ENCODE measurements around the gene ACRBP.

The ACRBP gene

DNA sequence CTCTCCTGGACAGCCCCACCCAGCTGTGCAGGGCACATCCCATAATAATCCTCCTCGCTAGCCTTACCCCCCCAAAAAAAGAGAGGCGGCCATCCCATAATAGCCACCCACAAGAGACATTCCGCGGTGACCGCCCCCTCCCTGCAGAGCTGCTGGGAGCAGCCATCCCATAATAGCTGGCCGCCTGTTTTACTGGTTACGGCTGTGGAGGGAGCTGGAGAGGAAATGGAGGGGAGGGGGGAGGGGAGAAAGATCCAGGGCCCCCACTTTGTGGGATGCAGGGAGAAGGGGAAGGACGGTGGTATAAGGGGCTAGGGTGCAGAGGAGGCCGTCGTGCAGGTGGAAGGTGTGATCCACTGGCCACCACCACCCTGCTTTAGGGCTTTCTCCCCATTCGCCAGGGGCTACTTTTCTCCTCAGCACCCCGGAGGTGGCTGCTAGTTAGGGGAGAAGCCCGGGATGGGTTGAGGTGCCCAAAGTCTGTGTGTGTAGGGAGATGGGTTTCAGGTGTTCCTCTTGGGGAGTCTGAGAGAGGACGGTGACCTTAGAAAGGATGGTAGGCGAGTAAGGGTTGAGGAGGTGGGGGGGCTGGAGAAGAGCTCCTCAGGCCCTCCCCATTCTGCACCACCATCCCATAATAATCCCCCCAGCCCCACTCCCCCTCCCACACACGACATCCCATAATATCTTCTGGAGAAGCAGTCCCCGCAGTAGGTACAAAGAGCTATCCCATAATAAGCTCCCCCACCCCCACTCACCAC is 34.0 kb downstream of the ACRBP start:
- in situ Hi-C loops (cut with HindIII; ENCODE audit: low sequenced_read_pairs) = no loop called here
- no peak for TF ChIP-seq CTCF (IDR thresholded peaks at IDR 0.05; ENCODE audit: low read depth, low read length)

DNA sequence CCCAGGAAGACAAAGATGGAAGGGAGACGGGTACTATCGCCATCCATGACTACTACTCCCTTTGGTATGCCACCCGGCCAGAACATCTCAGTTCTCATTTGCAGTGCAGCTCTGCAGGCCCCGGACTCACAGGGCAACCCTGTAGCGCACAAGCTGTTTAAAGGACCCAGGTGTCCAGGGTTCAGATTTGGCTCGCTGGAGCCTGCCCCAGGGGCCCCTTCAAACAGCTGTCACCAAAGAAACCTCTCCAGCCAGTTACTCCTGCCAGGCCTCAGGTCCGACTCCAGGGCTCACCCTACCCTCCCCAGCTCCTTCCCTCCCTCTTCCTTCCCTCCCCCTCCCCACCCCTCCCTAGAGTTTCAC is 34.6 kb downstream of the ACRBP start:
- in situ Hi-C loops (cut with HindIII; ENCODE audit: low sequenced_read_pairs) = no loop called here
- no peak for TF ChIP-seq CTCF (IDR thresholded peaks at IDR 0.05; ENCODE audit: low read depth, low read length)
- H3K4me3 ChIP-seq (ENCODE audit: low read depth, low read length) = no peak overlapping the region
- no peak for DNase-seq (ENCODE audit: low read depth, low spot score)

More for the DNA sequence above, 34.0 kb downstream of the ACRBP start:
- DNase-seq (ENCODE audit: low read depth, low spot score) = peak; percentile 87
- no peak overlapping the region for H3K4me3 ChIP-seq (ENCODE audit: low read depth, low read length)

DNA sequence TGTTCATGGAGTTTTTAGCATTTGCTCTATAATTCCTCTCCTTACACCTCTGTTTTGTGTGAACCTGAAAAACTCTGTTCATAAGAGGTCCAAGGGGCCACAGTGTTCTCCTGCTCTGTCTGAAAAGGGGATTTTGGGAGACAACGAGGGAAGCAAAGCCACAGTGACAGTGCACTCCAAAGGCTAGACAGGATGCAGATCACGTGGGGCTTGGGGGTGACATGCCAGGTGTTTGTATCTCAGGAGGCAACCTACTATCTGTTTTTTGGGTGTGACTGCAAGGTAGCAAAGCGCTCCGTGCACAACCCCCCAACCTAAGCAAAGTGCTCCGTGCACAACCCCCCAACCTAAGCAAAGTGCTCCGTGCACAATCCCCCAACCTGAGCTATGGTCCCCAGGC is 35.0 kb downstream of the ACRBP start:
- DNase-seq (ENCODE audit: low read depth, low spot score) = no peak
- no peak for TF ChIP-seq CTCF (IDR thresholded peaks at IDR 0.05; ENCODE audit: low read depth, low read length)
- no peak overlapping the region for H3K4me3 ChIP-seq (ENCODE audit: low read depth, low read length)
- in situ Hi-C loops (cut with HindIII; ENCODE audit: low sequenced_read_pairs) = no loop called here

DNA sequence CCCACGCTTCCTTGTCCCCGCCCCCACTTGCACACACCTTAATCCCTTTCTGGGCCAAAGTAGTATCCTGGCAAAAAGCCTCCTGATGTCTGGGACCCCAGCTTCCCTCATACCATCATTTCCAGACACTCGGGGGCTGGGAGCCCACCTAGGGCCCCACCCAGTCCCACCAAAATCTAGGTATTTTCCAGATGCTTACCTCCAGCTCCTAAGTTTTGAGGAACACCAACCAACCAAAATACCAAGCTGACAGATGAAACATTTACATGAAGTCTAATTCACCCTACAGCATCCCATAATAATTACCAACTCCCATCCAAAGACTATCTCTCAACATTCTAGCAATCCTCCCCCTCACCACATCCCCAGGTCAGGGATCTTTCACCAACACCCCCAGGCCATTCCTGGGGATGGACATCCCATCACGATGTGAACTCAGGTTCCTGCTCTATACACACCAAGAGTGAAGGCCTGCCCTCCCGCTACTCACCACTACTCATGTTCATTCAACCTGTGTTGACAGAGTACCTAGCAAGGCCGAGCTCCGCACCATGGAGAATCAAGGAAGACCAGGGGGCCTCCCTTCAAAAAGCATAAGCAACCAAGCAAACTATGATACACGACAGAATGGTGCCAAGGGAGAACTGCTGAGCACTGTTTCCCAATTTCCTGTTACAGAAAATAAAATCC is 38.5 kb downstream of the ACRBP start:
- no peak overlapping the region for H3K4me3 ChIP-seq (ENCODE audit: low read depth, low read length)
- peak; percentile 6 for DNase-seq (ENCODE audit: low read depth, low spot score)
- TF ChIP-seq CTCF (IDR thresholded peaks at IDR 0.05; ENCODE audit: low read depth, low read length) = no peak

GRCh38 chr12:6607751-6608591 is 39.3 kb downstream of the ACRBP start:
- DNase-seq (ENCODE audit: low read depth, low spot score) = peak; percentile 41
- in situ Hi-C loops (cut with HindIII; ENCODE audit: low sequenced_read_pairs) = no loop called here
- no peak overlapping the region for H3K4me3 ChIP-seq (ENCODE audit: low read depth, low read length)
- TF ChIP-seq CTCF (IDR thresholded peaks at IDR 0.05; ENCODE audit: low read depth, low read length) = no peak

More for the DNA sequence above, 38.5 kb downstream of the ACRBP start:
- in situ Hi-C loops (cut with HindIII; ENCODE audit: low sequenced_read_pairs) = no loop called here

- peak overlapping the region; percentile 83 for H3K4me3 ChIP-seq (ENCODE audit: low read depth, low read length)
- peak; percentile 9 for DNase-seq (ENCODE audit: low read depth, low spot score)
- in situ Hi-C loops (cut with HindIII; ENCODE audit: low sequenced_read_pairs) = no loop called here
- TF ChIP-seq CTCF (IDR thresholded peaks at IDR 0.05; ENCODE audit: low read depth, low read length) = no peak
Measured at GRCh38 chr12:6606331-6607131, 40.7 kb downstream of the ACRBP start.
